ENCODE measurements around the gene AUTS2.
"Not testable (repeated sequence)": the region's sequence is repeated elsewhere in the genome, so short reads cannot be mapped to it uniquely, and the experiment has no call there.

Gene AUTS2

GRCh38 chr7:70788276-70788675 lies 1190.0 kb downstream of the AUTS2 start:
- DNase-seq = no peak

- no peak for DNase-seq
Observed at GRCh38 chr7:70789481-70790214, 1191.4 kb downstream of the AUTS2 start.

- DNase-seq = no peak
Observed at GRCh38 chr7:70790215-70791073, 1192.2 kb downstream of the AUTS2 start.

- no peak for DNase-seq
Observed at GRCh38 chr7:70791341-70791740, 1193.1 kb downstream of the AUTS2 start.

- DNase-seq = no peak
Observed at GRCh38 chr7:70793060-70793459, 1194.8 kb downstream of the AUTS2 start.

GRCh38 chr7:70793821-70794220 lies 1195.5 kb downstream of the AUTS2 start:
- DNase-seq = no peak

DNA sequence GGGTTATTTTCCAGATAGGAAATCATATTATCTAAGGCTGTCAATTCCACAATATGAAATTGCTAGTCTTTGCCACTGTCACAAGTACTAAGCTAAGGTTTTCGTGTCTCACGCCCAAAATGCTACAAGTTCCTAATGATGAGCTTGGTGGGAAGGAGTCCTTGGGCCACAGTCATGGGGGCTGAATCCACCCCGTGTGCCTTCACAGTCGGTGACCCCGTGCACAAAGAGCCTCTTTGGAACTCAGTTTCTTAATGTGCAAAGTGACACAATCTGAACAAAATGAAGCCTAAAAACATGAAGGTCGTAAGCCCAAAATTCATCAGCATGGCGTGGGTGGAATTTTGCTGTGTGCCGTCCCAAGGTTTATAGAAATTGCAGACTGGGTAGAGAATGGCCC lies 1196.7 kb downstream of the AUTS2 start:
- no peak for DNase-seq

DNA sequence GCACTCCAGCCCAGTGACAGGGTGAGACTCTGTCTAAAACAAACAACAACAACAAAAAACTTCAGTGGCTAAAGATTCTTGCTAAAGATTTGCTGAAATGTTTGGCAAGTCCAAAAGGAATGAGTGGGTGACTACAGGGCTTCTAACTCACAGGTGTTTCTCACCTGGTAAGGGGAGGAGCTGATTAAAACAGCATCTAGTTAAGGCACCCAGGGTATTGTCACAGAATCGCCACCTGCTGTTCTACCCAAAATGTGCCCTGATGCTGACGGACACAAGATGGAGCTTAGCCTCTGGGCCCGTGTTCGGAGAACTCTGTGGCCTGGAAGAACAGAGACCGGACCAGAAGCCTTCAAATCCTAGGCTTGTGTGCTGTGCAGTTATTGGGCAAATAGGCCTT lies 1197.7 kb downstream of the AUTS2 start:
- DNase-seq = no peak

- no peak for DNase-seq
Observed at GRCh38 chr7:70797109-70797514, 1198.8 kb downstream of the AUTS2 start.

- DNase-seq = no peak
Observed at GRCh38 chr7:70799841-70800405, 1201.6 kb downstream of the AUTS2 start.

GRCh38 chr7:70805360-70805759 lies 1207.1 kb downstream of the AUTS2 start:
- DNase-seq = no peak

DNA sequence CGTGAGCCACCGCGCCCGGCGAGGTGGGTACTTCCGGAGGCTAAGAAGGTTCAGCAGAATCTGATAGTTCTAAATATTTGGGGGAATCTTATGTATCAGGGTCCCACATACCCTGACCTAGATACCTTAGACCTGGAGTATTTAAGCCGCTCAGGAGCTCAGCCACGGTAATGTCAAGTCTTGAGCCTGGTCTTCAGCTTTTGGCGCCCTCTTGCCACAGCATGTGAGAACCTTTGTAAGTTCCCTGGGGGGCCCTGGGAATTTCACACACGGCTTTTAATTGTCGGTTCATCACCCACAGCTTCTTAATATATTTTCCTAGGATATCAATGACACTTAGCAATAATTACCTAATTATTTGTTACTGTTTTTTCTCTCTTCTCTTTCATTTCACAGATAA lies 1209.4 kb downstream of the AUTS2 start:
- no peak for DNase-seq

DNA sequence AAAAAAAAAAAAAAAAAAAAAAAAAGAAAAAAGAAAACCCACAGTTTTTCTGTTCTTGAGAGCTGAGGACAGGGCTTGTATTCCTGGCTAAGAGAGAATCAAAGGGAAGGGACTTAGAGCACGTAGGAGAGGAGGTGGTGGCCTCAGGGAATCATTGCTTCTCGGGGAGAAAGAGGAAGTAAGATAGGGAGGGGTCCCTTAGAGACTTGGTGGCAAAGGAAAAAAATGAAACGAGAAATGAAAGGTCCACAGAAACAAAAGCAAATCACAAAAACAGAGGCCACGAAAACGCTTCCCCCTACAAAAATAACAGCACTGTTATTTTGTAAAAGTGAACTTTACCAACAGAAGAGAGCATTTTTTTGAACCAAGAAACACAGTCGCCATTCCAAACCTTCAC lies 1210.6 kb downstream of the AUTS2 start:
- DNase-seq = no peak

DNA sequence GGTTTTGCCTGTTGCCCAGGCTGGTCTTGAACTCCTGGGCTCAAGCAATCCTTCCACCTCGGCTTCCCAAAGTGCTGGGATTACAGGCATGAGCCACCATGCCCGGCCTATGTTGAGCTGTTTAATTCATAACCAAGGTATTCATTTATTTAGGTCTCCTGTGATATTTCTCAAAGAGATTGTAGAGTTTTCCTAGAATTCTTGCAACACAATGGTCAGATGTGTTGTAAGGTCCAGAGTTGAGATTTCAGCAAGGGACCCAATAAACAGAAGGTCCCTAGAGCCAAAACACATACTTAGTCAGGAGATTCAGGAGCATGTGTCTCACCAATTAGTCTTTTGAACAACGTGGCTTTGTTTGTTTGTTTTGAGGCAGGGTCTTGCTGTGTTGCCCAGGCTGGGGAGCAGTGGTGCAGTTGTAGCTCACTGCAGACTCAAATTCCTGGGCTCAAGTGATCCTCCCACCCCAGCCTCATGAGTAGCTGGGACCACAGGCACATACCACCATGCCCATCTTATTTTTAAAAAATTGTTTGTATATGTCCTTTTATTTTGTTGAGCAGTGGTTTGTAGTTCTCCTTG lies 1212.4 kb downstream of the AUTS2 start:
- DNase-seq = no peak

GRCh38 chr7:70812511-70812910 lies 1214.2 kb downstream of the AUTS2 start:
- no peak for DNase-seq

GRCh38 chr7:70822490-70822889 lies 1224.2 kb downstream of the AUTS2 start:
- DNase-seq = not testable (repeated sequence)

DNA sequence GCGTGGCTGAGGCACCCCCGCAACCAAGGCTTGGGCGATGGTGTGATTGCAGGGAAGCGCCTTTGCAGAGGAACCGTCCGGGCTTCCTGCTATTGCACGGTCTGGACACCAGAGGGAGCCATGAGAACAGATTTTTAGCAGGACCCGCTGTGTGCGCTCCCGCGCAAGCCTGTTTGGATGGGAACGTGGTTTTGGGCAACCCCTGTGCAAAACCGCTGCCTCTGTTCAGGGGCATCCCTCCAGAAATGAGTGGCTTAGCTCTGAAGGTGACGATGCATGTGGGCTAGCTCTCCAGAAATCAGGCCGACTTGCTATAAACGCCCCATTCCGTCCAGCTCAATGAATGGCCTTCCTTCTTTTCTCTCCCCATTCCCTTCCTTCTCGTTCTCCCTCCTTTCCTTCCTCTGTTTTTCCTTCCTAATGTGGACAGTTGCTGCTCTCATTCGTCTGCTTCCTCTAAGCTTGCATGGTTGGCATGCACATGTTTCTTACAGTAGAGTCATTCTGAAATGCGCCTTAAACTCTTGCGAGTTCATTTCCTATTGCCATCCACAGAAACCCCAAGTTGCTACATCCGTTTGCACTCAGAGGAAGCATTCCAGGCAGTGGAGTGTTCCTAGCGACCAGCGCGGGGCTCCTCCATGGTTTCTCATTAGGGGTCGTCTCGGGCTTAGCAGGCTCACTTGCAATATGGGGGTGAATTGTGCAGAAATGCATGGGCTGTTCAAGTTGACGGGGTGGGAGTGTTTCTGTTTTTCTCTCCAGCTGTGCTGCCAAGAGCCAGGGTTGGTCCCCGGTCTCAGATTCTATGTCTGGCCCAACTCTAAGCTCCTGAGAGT lies 1231.2 kb downstream of the AUTS2 start:
- DNase-seq = no peak

GRCh38 chr7:70830060-70830395 lies 1231.8 kb downstream of the AUTS2 start:
- DNase-seq = no peak

GRCh38 chr7:70830426-70830825 lies 1232.2 kb downstream of the AUTS2 start:
- no peak for DNase-seq

GRCh38 chr7:70833726-70834125 lies 1235.5 kb downstream of the AUTS2 start:
- no peak for DNase-seq

GRCh38 chr7:70834424-70834823 lies 1236.1 kb downstream of the AUTS2 start:
- DNase-seq = no peak

GRCh38 chr7:70835658-70836057 lies 1237.4 kb downstream of the AUTS2 start:
- no peak for DNase-seq

DNA sequence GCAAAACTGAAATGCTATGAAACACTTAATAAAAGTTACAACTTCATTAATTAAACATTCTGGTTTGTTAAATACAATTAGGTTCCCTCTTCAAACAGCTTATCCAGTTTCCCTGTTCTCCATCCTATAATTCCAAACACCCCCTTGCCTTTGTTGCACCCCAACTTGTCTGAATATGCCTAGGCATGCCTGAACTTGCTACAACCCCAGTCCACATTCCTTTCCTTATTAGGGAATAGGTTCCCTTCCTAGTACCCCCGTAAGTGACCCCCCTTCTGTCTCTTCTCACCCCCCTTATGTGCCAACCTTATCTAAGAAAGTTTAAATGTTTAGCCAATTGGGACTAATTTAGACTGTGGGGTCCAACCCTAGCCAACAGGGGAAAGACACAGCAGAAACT lies 1238.0 kb downstream of the AUTS2 start:
- DNase-seq = no peak

Data from SIG-M5 (cell line).